ENCODE results near the gene TPX2. TPM values are rescaled to one million over a fixed set of nuclear protein-coding genes. Genes with fewer than 3 reads are reported as not detected.

TPX2 gene
- 16.5 and 81.7 TPM in 2 replicates for total RNA-seq

DNA sequence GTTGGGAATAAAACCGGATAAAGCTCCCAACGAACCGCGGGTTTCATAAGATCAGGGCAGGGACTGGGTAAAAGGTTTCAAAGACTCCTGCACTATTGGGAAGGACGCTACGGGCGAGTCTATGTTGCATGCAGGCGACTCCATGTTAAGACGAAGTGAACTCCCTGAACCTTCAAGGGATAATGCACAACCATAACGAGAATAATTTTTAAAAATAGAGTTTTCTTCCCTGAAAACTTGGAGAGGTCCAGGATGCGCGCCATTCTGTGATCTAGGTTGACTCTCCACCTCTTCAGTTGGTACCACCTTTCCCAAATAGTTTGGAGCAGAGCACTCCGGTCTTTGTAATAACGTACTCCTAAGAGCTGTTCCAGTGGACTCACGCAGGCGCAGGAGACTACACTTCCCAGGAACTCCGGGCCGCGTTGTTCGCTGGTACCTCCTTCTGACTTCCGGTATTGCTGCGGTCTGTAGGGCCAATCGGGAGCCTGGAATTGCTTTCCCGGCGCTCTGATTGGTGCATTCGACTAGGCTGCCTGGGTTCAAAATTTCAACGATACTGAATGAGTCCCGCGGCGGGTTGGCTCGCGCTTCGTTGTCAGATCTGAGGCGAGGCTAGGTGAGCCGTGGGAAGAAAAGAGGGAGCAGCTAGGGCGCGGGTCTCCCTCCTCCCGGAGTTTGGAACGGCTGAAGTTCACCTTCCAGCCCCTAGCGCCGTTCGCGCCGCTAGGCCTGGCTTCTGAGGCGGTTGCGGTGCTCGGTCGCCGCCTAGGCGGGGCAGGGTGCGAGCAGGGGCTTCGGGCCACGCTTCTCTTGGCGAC, at the start of gene TPX2:
TSS of gene TPX2 (plus strand) at position 562 of the 821 bp plus-strand sequence. CDS start 18,187 bp downstream, outside the sequence.
- DNase-seq, result peak; percentile 99

DNA sequence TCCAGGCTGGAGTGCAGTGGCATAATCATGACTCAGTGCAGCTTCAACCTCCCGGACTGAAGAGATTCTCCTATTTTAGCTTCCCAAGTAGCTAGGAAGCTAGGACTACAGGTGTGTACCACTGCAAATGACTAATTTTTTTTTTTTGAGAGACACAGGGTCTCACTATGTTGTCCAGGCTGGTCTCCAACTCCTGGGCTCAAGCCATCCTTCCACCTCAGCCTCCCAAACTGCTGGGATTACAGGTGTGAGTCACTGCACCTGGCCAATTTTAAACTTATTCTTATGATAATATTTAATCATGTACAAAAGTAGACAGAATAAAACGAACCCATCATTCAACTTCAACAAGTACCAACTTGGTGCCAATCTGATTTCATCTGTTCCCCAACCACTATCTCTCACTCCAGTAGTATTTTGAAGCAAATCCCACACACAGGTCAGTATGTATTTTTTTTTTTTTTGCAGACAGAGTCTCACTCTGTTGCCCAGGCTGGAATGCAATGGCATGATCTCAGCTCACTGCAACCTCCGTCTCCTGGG, 48.9 kb upstream of the TPX2 start:
- no peak for DNase-seq

DNA sequence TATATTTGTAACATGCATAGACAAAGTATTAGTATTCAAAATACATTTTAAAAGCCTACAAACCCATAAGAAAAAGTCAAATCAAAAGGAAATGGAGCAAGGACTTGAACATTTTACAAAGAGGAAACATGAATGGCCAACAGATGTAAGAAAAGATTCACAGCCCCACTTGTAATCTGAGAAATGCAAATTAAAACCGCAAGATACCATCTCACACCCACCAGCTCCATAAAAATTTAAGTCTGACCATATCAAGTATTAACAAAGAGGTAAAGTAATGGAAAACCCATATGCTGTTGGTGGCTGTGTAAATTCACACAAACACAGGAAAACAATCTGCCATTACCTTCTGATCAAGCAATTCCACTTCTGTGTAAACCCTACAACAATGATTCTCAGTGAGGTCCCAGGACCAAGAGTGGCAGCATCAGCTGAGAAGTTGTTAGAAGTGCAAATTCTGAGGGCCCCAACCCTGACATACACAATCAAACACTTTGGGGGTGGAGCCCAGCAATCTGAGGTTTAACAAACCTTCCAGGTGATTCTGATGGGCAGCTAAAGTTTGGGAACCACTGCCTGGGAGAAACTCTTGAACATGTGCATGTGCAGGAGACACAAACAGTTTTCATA, 47.3 kb upstream of the TPX2 start:
- no peak for DNase-seq

DNA sequence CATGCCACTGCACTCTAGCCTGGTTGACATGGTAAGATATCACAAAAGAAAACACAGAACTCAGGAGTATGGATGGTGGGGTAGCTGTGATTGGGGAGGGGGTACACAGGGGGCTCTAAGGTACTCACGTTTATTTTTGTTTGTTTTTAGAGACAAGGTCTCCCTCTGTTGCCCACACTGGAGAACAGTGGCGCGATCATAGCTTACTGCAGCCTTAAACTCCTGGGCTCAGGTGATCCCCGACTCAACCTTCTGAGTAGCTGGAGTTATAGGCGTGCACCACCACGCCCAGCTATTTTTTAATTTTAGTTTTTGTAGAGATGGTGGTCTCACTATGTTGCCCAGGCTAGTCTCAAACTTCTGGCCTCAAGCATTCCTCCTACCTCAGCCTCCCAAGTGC, 45.7 kb upstream of the TPX2 start:
- DNase-seq, result no peak

DNA sequence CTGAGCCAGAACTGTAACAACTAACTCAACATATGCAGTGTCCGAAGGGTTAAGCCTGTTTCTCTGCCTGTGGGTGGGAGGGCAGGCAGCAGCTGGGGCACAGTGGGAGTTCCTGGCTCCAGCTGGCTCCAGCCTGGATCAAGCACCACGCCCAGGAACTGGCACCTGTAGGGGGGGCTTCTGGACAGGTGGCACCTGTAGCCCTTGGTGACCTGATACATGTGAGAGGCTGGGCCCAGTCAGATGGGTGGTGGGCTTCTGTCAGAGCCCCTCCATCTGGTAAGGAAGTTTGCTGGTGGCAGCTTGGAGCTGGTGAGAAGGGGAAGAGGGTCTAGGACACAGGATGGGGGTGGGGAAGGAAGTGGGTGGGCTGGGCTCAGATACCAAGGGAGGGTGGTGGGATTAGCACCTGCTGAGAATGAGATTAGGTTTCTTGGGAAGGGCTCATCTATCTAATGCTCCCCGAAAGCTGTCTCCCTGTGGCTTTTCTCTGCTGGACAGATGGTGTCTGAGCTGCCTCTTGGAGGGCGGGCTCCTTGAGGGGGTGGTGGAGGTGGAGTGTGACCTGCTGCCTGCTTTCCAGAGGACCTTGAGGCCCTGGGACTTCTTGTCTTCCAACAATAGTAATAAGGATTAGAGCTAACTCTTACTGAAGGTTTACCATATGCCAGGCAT, 45.0 kb upstream of the TPX2 start:
- no peak for DNase-seq

- no peak for DNase-seq
Observed at GRCh38 chr20:31694842-31695593, 44.1 kb upstream of the TPX2 start.

GRCh38 chr20:31695849-31696804, 43.0 kb upstream of the TPX2 start:
- peak; percentile 62 for DNase-seq

- no peak for DNase-seq
Observed at GRCh38 chr20:31698243-31698802, 40.8 kb upstream of the TPX2 start.

DNA sequence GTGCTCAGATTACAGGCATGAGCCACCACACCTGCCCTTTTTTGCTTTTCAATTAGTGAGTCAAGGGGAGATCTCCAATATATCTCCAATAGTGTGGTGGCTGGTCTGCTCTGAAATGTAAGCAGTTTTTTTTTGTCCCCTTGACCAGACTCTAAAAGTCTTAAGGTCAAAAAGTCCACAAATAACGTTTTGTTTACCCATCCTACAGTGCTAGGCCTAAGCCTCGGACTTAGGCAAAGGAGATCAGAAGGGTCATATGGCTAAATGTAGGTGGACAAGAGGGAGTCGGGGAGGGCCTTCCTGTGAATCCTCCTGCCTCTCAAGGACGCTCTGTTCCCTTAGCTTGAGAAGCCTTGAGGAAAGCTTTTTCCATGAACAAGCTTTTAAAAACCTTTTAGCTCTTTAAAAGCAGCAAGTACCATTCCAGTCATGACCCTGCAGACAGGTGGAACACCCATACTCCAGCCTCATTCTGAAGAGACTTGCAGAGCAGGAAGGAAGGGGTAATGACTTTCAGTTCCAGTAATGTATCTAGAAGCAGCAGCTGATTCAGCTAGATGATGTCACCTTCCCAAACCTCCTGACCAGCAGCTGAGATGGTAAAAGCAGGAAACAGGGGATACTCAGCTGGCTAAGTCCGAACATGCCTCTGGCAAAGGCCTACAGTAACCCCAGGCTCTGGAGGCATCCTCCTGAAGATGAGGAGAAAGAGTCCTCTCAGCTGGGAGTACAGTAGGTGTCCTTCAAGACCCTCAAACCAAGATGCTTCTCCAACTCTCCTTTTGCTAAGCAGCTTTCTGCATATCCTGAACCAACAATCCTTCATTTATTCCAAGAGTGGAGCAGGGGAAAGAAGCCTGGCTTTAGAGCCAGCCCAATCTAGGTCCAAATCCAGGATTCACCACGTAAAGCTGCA, 40.0 kb upstream of the TPX2 start:
- peak; percentile 98 for DNase-seq

DNA sequence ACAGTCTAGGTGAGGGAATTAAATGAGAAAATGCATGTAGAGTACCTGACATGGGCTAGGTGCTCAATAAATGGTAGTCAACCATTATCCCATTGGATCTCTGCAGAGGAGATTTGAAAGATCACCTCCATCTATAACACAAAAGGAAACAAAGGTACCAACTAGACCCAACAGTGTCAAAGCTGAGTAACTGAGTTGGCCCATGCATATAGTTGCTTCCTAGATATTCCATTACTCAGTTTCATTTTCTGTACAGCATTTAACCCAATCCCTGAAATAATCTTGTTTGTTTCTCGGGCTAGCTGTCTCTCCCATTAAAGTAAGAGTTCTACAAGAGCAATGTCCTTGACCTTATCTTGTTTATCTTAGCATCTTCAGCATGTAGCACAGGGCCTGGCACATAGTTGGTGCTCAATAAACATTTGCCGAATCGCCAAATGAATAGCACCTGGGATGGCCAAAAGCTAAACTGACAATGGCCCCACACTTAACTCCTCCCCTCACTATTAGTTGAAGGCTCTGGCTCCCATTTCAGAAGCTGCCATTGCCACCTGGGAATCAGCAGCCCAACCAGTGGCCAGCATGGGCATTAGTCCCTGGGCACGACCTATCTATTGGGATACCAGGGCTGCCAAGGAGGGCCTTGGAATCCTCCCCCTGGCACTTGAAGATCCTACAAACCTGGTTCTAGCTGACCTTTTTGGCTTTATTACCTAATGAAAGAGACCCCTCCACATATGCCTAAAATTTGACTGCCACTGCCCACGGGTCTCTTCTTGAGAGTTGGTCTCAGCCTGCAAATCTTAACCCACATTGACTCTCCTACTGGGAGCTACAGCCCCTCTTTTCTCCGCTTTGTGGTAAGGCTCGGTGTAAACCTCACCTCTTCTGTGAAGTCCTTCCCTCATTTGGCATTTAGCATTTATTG, 39.0 kb upstream of the TPX2 start:
- no peak for DNase-seq

GRCh38 chr20:31700747-31701146, 38.3 kb upstream of the TPX2 start:
- DNase-seq, result no peak

DNA sequence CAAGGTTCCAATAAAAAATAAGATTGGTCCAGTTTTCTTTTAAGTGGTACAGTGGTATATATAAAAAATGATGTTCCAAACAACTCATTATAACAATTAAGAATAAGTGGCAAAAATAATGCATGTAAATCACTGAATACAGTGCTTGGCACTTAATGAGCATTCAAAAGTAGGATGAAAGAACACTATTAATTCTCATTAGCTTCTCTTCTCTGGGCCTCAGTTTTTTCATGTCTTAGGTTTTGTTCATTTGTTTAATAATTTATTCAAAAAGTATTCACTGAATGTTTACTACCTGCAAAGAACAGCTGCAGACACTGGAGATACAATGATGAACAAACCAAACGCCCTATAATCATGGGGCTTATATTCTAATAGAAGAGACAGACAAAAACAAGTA, 37.5 kb upstream of the TPX2 start:
- no peak for DNase-seq

DNA sequence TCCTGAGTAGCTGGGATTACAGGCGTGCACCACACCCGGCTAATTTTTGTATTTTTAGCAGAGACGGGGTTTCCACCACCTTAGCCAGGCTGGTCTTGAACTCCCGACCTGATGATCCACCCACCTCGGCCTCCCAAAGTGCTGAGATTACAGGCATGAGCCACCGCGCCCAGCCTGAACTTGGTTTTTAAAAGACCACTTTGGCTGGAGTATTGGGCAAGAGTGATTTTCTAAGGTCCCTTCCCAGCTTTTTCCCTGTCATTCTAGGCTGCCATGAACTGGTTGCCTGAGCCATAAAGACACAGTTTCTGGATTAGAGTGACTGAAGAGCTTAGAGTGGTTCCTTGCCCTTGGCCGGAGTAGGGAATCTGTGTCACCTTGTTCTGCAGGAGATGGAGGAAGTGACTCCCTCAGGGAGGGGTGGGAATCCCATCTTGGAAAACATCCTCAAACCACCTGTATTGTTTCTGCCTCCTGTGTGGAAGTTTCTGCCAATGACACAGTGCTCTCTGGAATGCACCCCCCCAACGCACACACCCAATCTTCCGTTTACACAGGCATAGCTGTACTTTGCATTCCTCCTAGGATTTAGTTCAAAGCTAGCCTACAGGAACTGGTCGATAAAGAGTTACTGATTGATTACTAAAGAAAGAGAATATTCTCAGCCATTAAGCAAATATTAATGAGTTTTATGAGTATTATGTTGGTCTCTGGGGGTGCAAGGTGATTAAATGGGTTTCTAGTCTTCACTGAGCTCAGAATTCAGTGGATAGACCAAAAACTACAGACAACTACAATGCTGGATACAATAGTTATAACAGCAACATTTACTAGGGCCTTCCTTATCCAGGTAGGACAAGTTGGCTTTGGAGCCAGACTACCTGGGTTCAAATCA, 34.6 kb upstream of the TPX2 start:
- peak; percentile 85 for DNase-seq

DNA sequence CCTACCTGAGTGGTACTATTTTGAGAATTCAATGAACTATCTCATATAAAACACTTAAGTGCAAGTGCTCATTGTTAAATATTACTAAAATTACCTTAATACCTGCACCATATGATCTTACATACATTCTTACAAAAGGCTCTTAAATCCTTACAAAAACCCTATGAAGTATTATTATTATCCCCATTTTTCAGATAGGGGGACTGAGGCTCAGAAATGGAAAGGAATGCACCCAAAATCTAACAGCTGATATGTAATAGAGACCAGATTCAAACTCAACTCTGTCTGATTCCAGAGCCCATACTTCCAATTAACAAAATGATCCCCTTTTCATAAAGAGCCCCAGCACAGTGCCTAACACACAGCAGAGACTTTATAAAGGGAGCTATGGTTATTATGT, 33.9 kb upstream of the TPX2 start:
- no peak for DNase-seq

- DNase-seq, result no peak
Observed at GRCh38 chr20:31705598-31706597, 33.2 kb upstream of the TPX2 start.

- DNase-seq, result no peak
Observed at GRCh38 chr20:31706607-31707257, 32.4 kb upstream of the TPX2 start.

All from dermis blood vessel endothelial cell (primary cell).